Measurements from ENCODE around the gene SLC26A11.

SLC26A11 gene

GRCh38 chr17:80220054-80220735, at the start of gene SLC26A11, which contains the start of gene SGSH:
SLC26A11 (plus strand) TSS chr17:80220427; CDS start chr17:80221561, 1,134 bp downstream.
SGSH (minus strand) TSS chr17:80220333; CDS start chr17:80220313, 20 bp downstream.
- DNase-seq: peak; percentile 10

DNA sequence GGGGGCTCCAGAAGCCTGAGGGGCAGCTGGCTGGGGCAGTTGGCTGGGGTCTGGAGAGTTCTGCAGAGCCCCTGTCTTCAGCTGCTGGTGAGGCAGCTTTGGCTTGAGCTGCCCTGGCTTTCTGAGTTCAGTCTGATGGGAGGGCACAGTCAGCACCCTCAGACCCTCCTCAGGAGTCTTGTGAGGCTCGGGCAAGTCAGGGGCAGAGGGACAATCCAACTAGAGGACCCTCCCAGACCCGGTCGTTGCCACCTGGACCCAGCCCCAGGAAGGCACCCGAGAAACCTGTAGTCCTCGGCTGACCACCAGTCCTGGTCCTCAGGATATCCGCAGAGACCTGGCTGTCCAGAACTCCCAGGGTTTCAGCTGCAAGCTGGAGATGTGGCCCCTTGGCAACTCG, 48.5 kb upstream of the SLC26A11 start:
- no peak for DNase-seq

GRCh38 chr17:80173126-80173525, 47.1 kb upstream of the SLC26A11 start:
- DNase-seq: no peak

GRCh38 chr17:80173916-80174315, 46.3 kb upstream of the SLC26A11 start:
- no peak for DNase-seq

DNA sequence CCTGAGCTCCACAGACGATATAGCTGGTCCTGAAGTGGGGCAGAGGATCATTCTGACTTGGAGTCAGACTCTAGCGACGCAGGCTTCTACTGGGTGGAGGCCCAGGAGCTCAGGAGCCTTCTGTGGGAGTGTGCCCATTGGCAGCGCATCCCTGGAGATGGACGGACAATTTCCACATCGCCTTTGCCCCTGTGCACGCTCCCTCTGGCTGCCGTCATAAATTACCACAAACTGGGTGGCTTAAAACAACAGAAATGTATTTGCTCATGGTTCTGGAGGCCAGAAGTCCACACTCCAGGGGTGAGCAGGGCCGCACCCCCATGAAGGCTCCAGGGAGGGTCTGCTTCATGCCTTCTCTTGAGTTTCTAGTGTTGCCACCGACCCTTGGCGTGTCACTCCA, 43.5 kb upstream of the SLC26A11 start:
- no peak for DNase-seq

DNA sequence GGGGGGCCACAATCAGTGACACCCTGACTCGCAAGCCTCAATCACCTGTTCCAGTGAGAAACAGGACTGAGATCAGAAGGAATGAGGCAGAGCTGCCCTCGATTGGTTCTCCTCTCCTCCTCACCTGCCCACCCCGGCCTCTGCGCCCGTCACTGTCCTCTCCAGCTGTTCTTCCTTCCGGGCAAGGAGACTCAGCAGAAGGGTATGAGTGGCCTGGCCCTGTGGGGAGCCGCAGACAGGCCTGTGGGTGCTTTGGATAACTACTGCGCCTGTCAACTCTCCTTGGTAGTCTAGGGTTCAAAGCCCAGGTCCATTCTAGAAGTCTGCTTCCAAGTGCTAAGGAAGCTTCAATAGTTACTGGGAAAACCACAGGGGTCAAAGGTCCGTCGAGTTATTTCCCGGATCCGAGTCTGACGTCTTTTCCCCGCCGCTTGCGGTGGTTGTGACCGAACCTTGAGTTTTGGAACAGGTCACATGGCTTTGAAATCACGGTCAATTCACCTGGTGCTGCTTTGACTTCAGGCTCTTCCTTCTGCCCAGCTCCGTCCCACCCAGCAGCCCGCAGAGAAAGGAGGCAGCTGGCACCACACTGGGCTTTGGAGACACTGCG, 42.1 kb upstream of the SLC26A11 start:
- no peak for DNase-seq

DNA sequence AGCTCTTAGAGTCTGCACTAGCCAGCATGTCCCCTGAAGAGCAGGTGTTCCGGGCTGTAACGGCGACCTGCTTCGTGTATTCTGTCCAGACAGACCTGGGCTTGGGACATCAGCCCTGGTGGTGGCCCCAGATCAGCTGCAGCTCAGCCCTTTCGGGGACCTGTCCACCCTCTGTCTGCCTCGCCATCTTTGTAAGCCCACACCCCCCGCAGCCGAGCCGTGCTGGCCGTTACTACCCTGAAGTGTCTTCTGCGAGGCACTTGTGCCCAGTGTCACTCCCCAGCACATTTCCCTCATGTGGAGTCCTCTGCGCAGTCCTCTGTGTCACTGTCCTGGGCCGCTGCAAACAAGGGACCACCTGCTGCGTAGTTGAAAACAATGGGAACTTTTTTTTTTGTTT, 40.0 kb upstream of the SLC26A11 start:
- DNase-seq: no peak

DNA sequence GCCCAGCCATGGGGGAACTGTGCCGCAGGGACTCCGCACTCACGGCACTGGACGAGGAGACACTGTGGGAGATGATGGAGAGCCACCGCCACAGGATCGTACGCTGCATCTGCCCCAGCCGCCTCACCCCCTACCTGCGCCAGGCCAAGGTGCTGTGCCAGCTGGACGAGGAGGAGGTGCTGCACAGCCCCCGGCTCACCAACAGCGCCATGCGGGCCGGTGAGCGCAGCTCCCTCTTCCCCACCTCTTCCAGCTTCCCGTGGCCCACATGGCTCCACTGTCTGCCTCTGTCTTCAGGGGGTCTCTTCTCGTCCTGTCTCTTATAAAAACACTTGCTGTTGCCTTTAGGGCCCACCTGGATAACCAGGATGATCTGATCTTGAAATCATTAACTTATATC, 38.8 kb upstream of the SLC26A11 start:
- no peak for DNase-seq

- DNase-seq: no peak
Observed at GRCh38 chr17:80182118-80182844, 37.9 kb upstream of the SLC26A11 start.

- DNase-seq: no peak
Observed at GRCh38 chr17:80182845-80183223, 37.4 kb upstream of the SLC26A11 start.

GRCh38 chr17:80183581-80184422, 36.4 kb upstream of the SLC26A11 start:
- DNase-seq: no peak

- no peak for DNase-seq
Observed at GRCh38 chr17:80184423-80184714, 35.9 kb upstream of the SLC26A11 start.

GRCh38 chr17:80185968-80186367, 34.3 kb upstream of the SLC26A11 start:
- no peak for DNase-seq

- DNase-seq: no peak
Observed at GRCh38 chr17:80187090-80187489, 33.1 kb upstream of the SLC26A11 start.

DNA sequence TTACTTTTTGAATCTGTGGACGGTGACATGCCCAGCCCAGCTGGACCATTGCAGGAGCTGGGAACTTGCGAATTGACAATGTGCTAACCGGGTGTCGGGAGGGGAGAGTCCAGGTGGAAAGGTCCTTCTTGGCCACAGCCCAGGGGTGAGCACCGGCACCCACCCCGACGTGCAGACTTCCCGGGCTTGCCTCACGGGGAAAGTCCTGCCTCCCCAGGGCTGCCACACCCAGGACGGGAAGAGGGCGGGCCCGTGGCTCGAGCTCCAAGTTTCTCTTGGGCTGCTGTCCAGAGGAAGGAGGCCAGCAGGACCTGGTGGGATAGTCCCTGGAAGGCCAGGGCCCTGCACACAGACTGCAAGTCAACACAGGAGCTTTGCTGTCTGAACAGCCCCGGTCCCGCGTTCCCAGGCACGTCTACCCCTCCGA, 32.7 kb upstream of the SLC26A11 start:
- DNase-seq: no peak

DNA sequence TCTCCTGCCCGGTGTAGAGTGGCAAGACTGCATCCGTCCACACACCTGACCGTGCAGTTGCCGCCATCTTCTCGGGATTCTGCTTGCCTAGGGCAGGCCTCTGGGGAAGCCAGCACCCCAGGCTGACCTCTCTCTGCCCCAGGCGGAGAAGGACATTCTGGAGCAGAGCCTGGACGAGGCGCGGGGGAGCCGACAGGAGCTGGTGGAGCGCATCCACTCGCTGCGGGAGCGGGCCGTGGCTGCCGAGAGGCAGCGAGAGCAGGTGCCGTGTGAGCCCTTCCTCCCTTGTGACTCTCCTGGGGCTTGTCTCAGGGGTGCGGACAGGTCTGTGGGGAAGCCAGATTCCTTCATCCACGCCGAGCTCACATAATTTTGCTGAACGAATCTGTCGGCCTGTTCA, 30.6 kb upstream of the SLC26A11 start:
- DNase-seq: no peak

- DNase-seq: no peak
Observed at GRCh38 chr17:80190716-80191115, 29.5 kb upstream of the SLC26A11 start.

- no peak for DNase-seq
Observed at GRCh38 chr17:80191192-80191591, 29.0 kb upstream of the SLC26A11 start.

GRCh38 chr17:80191865-80192661, 28.2 kb upstream of the SLC26A11 start:
- no peak for DNase-seq

GRCh38 chr17:80195141-80195540, 25.1 kb upstream of the SLC26A11 start:
- DNase-seq: no peak

- DNase-seq: no peak
Observed at GRCh38 chr17:80195671-80196529, 24.3 kb upstream of the SLC26A11 start.

All from NCI-H2029 treated with DMSO at 0.1 percent for 48 hours (cell line).